ENCODE results near the gene COL5A2. TPM values are rescaled to one million over a fixed set of nuclear protein-coding genes. Genes with fewer than 3 reads are reported as not detected.

COL5A2 gene
- total and polyA plus RNA-seq, 2 donors (not counting 3 experiments of a cell fraction or from before 2014, with no cell fraction given), result 47.4 to 123 TPM

DNA sequence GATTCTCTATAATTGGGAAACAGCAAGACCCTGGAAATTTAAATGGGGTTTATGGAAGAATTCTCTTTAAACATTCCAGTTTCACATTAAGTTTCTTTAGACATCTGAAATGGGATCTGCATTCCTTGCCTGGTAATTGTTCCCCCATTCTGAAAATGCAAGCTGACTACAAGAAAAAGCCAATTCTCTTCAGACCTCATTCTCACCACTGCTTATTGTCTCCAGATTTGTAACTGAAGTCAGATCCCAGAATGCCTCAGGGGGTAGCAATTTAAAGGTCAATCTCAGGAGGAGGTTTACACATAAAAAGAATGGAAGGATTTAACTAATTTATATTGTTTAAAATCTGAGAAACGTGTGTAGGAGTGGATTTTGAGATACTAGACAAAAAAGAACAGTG is 164.2 kb downstream of the COL5A2 start:
- TF ChIP-seq GATA2 (IDR thresholded peaks at IDR 0.05; ENCODE audit: insufficient read depth, insufficient read length, low read depth, low read length) (no peak), POLR2AphosphoS5 (IDR thresholded peaks at IDR 0.05; ENCODE audit: insufficient read depth, low read depth, low read length) (no peak), EZH2 (IDR thresholded peaks at IDR 0.05; ENCODE audit: borderline replicate concordance, low read depth, low read length, severe bottlenecking) (no peak), FOS (IDR thresholded peaks at IDR 0.05; ENCODE audit: borderline replicate concordance, insufficient read depth, low read length) (no peak), MYC (IDR thresholded peaks at IDR 0.05; ENCODE audit: low read depth, low read length) (no peak)
- TF ChIP-seq, protein P1, sequence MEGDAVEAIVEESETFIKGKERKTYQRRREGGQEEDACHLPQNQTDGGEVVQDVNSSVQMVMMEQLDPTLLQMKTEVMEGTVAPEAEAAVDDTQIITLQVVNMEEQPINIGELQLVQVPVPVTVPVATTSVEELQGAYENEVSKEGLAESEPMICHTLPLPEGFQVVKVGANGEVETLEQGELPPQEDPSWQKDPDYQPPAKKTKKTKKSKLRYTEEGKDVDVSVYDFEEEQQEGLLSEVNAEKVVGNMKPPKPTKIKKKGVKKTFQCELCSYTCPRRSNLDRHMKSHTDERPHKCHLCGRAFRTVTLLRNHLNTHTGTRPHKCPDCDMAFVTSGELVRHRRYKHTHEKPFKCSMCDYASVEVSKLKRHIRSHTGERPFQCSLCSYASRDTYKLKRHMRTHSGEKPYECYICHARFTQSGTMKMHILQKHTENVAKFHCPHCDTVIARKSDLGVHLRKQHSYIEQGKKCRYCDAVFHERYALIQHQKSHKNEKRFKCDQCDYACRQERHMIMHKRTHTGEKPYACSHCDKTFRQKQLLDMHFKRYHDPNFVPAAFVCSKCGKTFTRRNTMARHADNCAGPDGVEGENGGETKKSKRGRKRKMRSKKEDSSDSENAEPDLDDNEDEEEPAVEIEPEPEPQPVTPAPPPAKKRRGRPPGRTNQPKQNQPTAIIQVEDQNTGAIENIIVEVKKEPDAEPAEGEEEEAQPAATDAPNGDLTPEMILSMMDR (IDR thresholded peaks at IDR 0.05; ENCODE audit: extremely low read depth in 1 of 2, insufficient read depth in 1 of 2, low read depth in 1 of 2, low read length in 2 of 2), result no peak
- TF ChIP-seq, protein P2, sequence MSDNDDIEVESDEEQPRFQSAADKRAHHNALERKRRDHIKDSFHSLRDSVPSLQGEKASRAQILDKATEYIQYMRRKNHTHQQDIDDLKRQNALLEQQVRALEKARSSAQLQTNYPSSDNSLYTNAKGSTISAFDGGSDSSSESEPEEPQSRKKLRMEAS (IDR thresholded peaks at IDR 0.05; ENCODE audit: insufficient read depth, insufficient read length), result no peak
- H3K9me1 ChIP-seq (replicated peaks; ENCODE audit: control insufficient read depth, extremely low read depth, insufficient read depth, low read length), result no peaks in the 10 kb centered on the region
- FAIRE-seq (no peak), DNase-seq (ENCODE audit: low read depth, low spot score) (no peak)
- BruUV-seq (replicated peaks), result no TSS peak
- no peak overlapping the region for H3K27ac ChIP-seq (ENCODE audit: insufficient read depth, low read depth, low read length)
- peaks cover 6% of the 10 kb centered on the region for H3K4me1 ChIP-seq (ENCODE audit: control insufficient read depth, extremely low read depth, insufficient read depth, low read length)
- H3K36me3 ChIP-seq (ENCODE audit: control insufficient read depth in 2 of 2, extremely low read depth in 1 of 2, insufficient read depth in 2 of 2, low read length in 2 of 2), result no peaks in the 10 kb centered on the region
- no peaks in the 10 kb centered on the region for H3K9me3 ChIP-seq (replicated peaks; ENCODE audit: control insufficient read depth, insufficient read depth, low read length)
- no peaks in the 10 kb centered on the region for H3K27me3 ChIP-seq (ENCODE audit: control insufficient read depth in 2 of 2, insufficient read depth in 2 of 2, low read length in 2 of 2)
- H2AFZ ChIP-seq (ENCODE audit: low read depth, low read length), result no peak overlapping the region
- intact Hi-C loops (cut with micrococcal nuclease) (no loop called here), dilution Hi-C loops (cut with MboI; ENCODE audit: extremely low pct_ligation_motif_present, low sequenced_read_pairs) (no loop called here)
- no peaks in the 10 kb centered on the region for H4K20me1 ChIP-seq (replicated peaks; ENCODE audit: control insufficient read depth, extremely low read depth, insufficient read depth, low read length)
- CTCF ChIA-PET, result no interaction called here
- no peak overlapping the region for H3K4me2 ChIP-seq (ENCODE audit: insufficient read depth, low read length)
- no peak overlapping the region for H3K4me3 ChIP-seq (replicated peaks in 1 of 3; ENCODE audit: insufficient read depth in 1 of 3, low read depth in 1 of 3, low read length in 3 of 3)
- POLR2A ChIA-PET, result no interaction called here
- H3K9ac ChIP-seq (replicated peaks; ENCODE audit: extremely low read depth, insufficient read depth, low read length), result no peak overlapping the region
- H3K79me2 ChIP-seq (ENCODE audit: control insufficient read depth, insufficient read depth, low read length), result no peaks in the 10 kb centered on the region

All from endothelial cell of umbilical vein (primary cell).